NCI-H510A treated with DMSO at 0.1 percent for 48 hours (cell line): ENCODE data around the gene DNAJC1.
"Not testable (repeated sequence)": the region's sequence is repeated elsewhere in the genome, so short reads cannot be mapped to it uniquely, and the experiment has no call there.

Experiments
- DNase-seq: peaks from one replicate; lab custom pipeline; 2025; lab: John Stamatoyannopoulos, UW

The DNAJC1 gene

DNA sequence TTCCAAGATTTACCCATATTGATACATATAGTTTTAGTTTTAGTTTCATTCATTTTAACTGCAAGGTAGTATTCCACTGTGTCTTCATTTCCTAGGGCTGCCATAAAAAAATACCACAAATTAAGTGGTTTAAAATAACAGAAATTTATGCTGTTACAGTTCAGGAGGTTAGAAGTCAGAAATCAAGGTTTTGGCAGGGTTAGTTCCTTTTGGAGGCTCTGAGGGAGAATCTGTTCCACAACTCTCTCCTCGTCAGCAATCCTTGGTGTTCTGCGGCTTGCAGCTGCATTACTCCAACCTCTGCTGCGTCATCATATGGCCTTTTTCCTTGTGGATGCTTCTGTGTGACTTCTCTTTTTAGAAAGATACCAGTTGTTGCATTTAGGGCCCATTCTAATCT lies 176.2 kb downstream of the DNAJC1 start:
- DNase-seq, result no peak

DNA sequence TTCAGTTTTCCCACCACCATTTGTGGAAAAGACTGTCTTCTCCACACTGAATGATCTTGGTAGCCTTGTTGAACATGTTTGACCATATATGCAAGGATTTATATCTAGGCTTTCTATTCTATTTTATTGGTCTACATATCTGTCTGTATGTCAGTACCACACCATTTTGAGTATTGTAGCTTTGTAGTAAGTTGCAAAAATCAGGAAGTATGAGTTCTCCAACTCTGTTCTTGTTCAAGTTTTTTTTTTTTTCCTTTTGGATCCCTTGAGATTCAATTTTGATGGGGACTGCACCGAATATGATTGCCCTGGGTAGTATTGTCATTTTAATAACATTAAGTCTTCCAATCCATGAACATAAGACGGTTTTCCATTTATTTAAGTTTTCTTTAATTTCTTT lies 176.8 kb downstream of the DNAJC1 start:
- no peak for DNase-seq

DNA sequence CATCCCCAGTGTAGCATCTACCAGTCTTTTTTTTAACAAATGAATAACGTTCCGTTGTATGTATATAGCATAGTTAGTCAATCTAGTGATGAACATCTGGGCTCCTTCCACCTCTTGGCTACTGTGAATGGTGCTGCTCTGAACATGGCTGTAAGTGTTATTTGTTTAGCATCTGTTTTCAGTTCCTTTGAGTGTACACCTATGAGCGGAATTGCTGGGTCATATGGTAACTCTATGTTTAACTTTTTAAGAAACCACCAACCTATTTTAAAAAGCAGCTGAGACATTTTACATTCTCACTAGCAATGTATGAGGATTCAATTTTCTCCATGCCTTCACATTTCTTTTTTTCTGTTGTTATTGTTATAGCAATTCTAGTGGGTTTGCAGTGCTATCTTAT lies 178.2 kb downstream of the DNAJC1 start:
- no peak for DNase-seq

DNA sequence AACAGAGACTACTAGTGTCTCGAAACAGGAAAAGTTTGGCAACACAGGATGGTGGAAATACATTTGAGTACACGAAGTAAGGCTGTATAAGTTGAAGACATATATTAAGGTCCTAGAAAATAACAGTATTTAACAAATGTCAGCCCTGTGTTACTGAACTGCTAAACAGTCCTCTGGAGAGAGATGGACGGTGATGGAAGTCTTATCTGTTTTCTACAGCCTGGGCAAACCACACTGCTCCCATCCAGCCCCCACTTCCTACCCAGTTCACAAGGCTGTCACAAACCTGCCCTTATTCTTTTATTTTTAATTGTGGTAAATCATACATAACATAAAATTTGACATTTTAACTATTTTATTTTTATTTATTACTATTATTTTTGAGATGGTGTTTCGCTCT lies 179.1 kb downstream of the DNAJC1 start:
- no peak for DNase-seq

DNA sequence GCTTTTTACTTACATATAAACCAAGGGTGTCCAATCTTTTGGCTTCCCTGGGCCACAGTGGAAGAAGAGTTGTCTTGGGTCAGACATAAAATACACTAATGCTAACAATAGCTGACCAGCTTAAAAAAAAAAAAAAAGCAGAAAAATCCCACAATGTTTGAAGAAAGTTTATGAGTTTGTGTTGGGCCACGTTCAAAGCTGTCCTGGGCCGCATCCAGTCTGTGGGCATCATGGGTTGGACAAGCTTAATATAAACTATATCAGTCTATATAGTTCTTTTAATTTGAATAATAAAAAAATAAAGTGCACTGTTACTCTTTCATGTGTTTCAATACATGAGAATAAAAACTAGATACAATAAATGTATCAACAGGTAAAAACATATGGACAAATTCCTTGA lies 179.9 kb downstream of the DNAJC1 start:
- DNase-seq, result no peak

DNA sequence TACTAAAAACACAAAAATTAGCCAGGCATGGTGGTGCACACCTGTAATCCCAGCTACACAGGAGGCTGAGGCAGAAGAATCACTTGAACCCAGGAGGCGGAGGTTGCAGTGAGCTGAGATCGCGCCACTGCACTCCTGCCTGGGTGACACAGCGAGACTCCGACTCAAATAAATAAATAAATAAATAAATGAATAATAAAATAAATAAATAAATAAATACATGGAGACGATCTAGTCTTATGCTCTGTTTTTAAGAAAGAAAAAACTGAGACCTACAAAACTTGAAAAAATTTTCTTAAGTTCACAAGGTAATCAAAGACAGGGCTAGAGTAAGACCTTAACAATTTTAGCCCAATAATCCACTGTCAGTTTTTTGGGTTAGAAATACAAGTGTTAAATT lies 181.3 kb downstream of the DNAJC1 start:
- DNase-seq, result not testable (repeated sequence)

DNA sequence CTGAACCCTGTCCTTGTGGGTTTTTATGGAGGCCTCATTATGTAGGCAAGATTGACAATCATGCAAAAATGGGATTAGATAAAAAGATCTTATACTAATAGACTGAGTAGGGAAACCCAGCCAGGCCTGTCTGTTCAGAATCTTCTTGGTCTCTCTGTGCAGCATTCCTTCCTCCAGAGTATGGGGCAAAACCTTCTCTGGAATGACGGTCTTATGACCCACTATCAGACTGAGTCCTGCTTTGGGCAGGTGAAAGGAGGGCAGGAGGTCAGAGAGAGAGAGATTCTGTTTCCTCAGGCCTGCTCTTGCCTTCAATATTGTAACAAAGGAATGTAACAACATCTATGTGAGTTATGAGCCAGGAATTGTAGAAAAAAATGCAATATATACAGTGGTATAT lies 182.6 kb downstream of the DNAJC1 start:
- no peak for DNase-seq

DNA sequence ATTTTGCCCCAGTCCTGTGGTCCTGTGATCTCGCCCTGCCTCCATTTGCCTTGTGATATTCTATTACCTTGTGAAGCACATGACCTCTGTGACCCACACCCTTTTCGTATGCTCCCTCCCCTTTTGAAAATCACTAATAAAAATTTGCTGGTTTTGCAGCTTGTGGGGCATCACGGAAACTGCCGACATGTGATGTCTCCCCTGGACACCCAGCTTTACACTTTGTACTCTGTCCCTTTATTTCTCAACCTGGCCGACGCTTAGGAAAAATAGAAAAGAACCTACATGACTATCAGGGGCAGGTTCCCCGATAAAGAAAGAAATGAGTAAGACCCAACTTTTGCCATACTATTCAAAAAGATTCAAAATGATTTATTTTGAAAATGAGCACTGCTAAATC lies 185.1 kb downstream of the DNAJC1 start:
- DNase-seq, result not testable (repeated sequence)

DNA sequence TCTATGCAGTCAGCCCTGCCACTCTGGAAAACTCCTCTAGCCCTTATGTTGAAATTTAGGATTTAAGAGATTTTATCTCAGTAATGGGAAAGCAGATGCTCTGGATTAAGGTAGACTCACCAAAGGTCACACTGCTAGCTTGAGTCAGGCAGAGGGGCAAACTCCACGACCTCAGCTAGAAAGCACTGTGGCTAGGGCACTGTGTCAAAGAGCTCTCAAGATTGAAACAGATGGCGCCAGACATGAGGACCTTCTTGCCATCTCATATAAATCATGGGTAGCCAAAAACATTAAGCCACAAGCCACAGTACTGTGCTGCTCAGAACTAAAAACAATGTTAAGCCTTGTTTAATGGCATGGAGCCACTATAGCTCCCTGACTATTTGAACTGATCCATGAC lies 188.7 kb downstream of the DNAJC1 start:
- no peak for DNase-seq

DNA sequence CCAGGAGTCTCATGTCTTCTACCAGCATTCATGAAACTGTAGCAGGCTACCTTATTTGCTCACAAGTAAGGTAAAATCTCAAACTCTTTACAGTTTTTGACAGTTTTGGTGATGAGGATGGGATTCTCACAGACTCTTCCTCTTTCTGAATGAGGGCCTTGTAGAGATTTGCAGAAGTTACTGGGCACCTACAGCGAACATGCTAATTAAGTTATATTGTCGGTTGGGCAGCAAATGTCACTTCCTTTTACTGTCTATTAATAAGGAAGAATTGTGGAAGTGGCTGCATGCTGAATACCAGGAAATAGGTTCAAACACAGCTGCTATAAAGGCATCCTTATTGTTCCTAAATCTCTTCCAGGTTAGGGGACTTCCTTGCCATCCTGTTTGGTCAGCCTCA lies 189.6 kb downstream of the DNAJC1 start:
- no peak for DNase-seq

DNA sequence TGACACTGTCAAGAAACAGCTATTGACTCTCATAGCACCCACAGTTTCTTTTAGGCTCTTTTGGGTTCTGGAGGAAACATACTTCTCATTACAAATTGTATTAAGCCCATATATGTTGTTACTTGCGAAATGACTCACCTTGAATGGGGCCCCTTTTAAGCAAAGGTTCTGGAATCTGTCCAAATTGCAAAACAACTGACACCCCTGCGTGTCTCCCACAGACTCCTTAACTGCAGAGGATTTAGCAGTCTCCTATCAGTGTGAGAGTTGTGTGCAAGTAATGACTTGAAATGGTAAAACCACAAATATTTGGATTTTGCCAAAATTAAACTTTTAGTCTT lies 192.3 kb downstream of the DNAJC1 start:
- DNase-seq, result no peak

DNA sequence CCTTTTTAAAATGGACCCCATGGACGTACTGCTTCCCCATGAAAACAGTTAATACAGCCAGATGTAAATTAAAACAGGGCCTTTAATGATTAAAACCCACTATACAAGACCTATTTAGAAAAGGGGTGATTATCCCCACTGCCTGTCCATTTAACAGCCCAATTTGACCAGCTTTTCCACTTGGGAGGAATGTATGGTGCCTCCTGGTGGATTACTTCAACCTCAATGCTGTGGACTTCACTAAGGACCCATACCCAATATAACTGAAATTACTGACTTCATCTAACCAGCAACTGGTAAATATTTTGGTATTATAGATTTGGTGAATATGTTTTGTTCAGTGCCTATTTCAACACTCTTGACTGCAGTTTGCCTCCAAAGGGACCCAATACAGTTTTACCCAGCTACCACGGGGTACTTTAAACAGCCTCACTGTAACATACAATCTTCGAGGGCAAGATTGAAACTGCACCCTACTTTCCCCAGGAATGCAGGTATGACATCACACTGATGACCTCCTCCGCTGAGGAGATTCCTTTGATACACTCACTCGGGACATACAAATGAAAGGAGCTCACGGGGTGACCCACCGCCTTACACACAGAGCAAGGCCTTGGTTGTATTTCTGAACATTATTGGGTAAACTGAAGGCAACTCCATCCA lies 192.8 kb downstream of the DNAJC1 start:
- DNase-seq, result no peak

DNA sequence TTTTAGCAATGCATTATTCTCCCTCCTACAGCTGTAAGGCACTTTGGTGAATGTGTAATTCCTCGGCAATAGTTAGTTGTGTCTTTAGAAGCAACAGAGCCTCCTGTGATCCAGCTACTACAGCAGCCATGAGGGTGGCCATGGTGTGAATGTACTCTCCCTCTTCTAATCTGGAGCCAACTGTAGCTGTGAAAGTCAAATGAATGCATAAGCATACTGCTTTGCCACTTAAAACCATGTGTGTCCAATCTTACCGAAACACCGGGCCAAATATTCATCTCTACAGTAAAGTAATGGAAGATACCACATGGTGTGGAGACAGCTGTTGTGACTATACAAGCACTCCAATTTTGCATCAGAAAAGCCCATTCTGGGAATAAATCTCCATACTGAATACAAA lies 195.0 kb downstream of the DNAJC1 start:
- DNase-seq, result no peak

DNA sequence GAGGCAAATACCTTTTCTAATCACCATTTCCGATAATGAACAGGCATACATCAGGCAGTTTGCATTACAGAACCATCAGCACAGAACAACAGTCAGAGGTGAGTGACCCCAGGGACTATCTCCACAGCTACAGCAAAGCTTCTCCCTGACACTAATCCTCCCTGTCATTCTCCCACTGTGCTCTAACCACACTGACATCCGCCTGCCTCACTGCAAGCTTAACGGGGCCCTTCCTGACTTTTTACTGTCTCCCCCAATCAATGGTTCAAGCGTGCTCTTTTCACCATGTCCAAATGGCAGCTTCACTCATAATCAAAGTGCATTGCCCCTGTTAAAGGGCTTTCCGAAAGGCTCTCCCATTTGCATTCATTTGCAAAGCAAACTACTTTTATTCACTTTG lies 196.3 kb downstream of the DNAJC1 start:
- DNase-seq, result no peak

DNA sequence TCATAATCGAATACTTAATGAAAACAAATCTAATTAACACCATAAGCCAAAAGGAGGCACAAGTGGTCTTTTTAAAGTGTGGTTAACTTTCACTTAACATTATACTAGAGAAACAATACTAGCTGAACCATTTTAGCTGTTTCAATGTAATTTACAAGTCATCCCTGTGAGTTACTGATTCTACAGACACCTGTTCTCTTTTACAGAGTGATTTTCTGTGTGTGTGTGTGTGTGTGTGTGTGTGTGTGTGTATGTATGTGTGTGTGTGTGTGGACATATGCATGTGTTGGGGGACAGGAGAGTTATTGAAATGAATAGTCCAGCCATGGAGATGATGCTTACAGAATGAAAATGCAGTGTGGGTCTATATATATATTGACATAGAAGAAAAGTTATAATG lies 200.2 kb downstream of the DNAJC1 start:
- no peak for DNase-seq

DNA sequence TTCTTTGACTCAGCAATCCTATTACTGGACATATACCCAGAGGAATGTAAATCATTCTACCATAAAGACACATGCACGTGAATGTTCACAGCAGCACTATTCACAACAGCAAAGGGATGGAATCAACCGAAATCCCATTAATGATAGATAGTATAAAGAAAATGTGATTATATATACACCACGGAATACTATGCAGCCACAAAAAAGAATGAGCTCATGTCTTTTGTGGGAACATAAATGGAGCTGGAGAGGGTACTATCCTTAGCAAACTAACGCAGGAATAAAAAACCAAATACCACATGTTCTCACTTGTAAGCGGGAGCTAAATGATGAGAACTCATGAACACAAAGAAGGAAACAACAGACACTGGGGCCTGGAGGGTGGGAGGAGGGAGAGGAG lies 201.9 kb downstream of the DNAJC1 start:
- DNase-seq, result no peak

DNA sequence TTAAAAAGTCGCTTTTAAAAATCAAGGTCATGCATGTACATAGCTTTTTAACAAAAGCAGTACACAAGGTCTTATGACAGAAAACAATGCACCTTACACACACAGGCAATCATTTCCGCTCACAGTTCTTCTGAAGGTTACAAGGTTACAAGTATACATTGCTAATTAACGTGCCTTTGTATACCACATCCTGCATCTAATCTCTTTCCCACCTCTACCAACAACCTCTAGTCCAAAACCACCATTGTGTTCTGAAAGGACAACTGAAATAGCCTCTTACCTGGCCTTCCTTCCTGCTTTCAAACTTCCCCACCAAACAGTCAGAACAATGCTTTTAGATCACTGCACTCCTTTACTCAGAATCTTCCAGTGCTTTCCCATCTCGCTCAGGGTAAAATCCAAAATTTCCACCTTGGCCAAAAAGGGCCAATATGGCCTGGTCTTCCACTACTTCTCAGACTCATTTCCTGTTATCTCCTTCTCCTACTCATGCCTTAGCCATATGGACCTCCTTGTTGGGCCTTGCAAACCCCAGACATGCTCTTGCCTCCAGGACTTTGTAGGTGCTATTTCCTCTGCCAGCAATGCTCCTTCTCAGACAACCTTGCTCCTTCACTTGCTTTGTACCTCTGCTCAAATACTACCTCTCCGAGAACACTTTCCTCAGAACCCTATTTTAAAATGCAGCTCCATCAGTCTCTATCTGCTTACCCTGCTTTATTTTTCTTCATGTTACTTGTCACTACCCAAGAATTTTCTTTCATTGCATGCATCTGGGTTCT lies 205.4 kb downstream of the DNAJC1 start:
- no peak for DNase-seq

DNA sequence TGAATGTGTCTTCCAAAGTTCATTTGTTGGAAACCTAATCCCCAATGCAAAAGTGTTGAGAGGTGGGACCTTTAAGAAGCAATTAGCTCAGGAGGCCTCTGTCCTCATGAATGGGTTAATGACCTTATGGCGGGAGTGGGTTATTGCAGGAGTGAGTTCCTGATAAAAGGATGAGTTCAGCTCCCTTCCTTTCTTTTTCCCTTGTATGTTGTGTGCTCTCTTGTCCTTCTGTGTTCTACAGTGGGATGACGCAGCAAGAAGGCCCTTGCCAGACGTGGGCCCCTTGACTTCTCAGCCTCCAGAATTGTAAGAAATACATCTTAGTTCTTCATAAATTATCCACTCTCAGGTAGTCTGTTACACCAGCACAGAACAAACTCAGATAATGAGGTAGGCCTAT lies 206.0 kb downstream of the DNAJC1 start:
- DNase-seq, result no peak

DNA sequence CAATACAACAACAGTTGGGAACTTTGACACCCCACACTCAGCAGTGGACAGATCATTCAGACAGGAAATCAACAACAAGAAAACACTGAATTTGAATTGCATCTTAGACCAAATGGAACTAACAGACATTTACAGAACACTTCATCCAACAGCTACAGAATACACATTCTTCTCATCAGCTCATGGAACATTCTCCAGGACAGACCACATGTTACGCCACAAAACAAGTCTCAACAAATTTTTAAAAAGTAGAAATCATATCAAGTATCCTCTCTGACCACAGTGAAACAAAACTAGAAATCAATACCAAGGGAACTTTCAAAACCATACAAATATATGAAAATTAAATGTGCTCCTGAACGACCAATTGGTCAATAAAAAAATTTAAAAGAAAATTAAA lies 212.3 kb downstream of the DNAJC1 start:
- DNase-seq, result no peak

DNA sequence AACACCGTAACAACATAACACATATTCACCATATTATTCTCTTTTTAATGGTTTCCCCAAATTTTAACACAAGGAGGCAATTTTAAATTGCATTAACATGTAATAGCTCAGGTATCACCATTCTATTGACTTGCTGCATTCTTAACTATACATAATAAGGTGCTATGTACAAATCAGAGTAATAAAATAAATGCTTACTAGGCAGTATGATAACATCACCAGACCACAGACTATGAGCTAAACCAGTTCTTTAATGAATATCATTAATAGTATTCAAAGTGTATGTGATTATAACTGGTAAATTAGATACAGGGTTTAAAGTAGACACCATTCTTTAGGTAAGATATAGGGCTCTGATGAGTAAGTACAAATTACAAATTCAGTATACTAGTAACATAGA lies 226.6 kb downstream of the DNAJC1 start:
- no peak for DNase-seq

DNA sequence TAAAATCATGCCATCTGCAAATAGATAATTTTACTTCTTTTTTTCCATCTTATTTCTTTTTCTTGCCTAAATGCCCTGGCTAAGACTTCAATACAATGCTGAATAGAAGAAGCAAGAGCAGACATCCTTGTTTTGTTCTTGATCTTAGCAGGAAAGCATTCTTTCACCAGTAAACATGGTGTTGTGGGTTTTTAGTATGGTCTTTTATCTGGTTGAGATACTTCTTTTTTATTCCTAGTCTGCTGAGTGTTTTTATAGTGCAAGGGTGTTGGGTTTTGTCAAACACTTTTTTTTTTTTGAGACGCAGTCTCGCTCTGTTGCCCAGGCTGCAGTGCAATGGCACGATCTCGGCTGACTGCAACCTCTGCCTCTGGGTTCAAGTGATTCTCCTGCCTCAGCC lies 232.3 kb downstream of the DNAJC1 start:
- DNase-seq, result no peak

DNA sequence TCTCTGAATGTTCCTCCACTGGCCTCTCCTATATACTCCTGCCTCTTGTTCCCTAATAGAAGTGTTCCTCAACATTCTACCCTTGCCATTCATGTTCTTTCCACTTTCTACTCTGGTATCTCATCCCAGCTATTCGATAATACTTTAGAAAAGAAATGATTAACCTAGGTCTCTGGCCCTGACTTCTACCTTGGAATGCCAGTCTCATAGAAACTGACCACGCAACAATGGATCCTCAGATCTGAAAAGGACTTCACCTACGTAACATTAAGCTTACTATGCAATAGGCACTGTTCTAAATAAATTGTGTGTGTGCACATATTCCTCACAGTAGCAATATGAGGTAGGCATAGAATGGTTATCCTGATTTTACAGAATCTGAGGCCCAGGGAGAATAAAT lies 234.5 kb downstream of the DNAJC1 start:
- DNase-seq, result no peak

DNA sequence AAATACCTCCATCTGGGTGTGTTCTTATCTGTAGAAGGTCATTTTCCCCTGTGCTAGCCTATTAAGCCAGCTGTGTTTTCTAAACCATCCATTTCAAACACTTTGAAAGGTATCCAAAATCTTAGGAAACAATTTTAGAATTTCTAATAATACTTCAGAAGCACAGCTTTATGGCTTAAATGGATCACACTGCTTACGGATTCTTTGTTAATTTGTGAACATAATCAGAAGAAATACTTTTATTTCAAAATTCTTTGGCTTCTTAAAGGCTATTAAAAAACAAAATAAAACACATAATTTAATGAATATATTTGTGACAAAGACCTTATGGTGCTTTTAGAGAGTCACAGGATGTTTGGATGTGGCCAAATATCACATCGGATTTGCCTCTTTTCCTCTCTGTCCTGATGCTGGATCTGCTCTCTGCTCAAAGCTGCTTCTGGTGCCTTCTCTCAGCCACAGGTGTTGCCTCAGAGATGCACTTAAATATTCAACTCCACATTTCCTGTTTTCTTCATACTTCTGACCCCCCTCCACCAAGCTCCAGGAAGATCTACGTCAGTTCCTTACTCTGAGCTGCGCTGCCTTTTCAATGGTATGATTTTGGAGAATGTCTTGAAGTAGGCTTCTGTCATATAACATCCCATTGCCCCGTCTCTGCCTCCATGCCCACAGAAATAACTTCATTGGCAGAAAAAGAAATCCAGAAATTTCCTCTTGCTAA lies 238.9 kb downstream of the DNAJC1 start:
- no peak for DNase-seq
